Measurements from ENCODE around the gene MBD3L5.

DNA sequence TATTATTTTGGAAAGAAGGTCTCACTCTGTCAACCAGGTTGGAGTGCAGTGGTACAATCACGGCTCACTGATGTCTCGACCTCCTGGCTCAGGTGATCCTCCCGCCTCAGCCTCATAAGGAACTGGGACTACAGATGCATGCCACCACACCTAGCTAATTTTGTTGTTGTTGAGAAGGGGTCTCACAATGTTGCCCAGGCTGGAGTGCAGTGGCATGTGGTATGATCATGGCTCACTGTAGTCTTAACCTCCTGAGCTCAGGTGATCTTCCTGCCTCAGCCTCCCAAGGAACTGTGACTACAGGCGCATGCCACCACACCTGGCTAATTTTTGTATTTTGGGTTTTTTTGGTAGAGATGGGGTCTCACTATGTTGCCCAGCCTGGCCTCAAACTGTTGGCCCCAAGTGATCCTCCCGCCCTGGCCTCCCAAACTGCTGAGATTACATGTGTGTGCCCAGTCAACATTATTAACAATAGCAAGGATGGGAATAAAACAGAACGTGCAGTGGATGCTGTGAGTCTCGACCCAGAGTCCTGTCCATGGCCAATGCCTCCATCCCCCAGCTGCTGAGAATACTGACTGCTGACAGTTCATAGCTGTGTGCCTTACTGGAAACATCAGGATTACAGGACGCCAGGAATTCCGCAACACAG lies 33.5 kb downstream of the MBD3L5 start:
- TF ChIP-seq, protein P1, sequence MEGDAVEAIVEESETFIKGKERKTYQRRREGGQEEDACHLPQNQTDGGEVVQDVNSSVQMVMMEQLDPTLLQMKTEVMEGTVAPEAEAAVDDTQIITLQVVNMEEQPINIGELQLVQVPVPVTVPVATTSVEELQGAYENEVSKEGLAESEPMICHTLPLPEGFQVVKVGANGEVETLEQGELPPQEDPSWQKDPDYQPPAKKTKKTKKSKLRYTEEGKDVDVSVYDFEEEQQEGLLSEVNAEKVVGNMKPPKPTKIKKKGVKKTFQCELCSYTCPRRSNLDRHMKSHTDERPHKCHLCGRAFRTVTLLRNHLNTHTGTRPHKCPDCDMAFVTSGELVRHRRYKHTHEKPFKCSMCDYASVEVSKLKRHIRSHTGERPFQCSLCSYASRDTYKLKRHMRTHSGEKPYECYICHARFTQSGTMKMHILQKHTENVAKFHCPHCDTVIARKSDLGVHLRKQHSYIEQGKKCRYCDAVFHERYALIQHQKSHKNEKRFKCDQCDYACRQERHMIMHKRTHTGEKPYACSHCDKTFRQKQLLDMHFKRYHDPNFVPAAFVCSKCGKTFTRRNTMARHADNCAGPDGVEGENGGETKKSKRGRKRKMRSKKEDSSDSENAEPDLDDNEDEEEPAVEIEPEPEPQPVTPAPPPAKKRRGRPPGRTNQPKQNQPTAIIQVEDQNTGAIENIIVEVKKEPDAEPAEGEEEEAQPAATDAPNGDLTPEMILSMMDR (conservative IDR thresholded peaks at IDR 0.05) = no peak
- TF ChIP-seq ZFX (IDR thresholded peaks at IDR 0.05) = no peak

All from C4-2B (cell line).